ENCODE results near the gene CSKMT. TPM values are rescaled to one million over a fixed set of nuclear protein-coding genes. Genes with fewer than 3 reads are reported as not detected.
A peak's percentile ranks its signal among the peaks of the same experiment; 100 is the strongest.

The CSKMT gene
- total RNA-seq, 2 experiments from 2014 or later = 17.8 to 18.8 TPM

GRCh38 chr11:62710001-62710345 lies 44.9 kb downstream of the CSKMT start:
- CTCF ChIA-PET = interaction anchor here (1.0 to 1.5 kb wide), 5 partner anchors 17 to 285 kb away, joined by 3 to 7 read pairs (median 4); partner anchors contain the start of genes HNRNPUL2, SLC3A2, TMEM179B and TTC9C
- H3K36me3 Mint-ChIP-seq (ENCODE audit: low read depth) = peaks cover 58% of the 10 kb centered on the region
- no peak for TF ChIP-seq CTCF (IDR thresholded peaks at IDR 0.05)
- peaks cover 56% of the 10 kb centered on the region for H3K4me1 Mint-ChIP-seq (ENCODE audit: low read depth)
- Histone ChIP-seq H3K36me3 (ENCODE audit: insufficient read depth, low read length) (peaks cover 40% of the 10 kb centered on the region), H3K27me3 (ENCODE audit: control insufficient read depth in 1 of 2, insufficient read depth in 2 of 2, low read length in 2 of 2) (no peaks in the 10 kb centered on the region), H3K4me3 (ENCODE audit: low read length) (peak overlapping the region; percentile 85), H3K27ac (ENCODE audit: low read depth in 1 of 2, low read length in 2 of 2) (peak overlapping the region; percentile 94 to 95), H3K4me1 (ENCODE audit: insufficient read depth, low read length) (peaks cover 60% of the 10 kb centered on the region), H3K9me3 (ENCODE audit: control insufficient read depth in 1 of 2, insufficient read depth in 1 of 2, low read length in 2 of 2) (no peaks in the 10 kb centered on the region)
- peak overlapping the region; percentile 88 for H3K4me3 Mint-ChIP-seq
- H3K27me3 Mint-ChIP-seq = no peaks in the 10 kb centered on the region
- no peaks in the 10 kb centered on the region for H3K9me3 Mint-ChIP-seq
- POLR2A ChIA-PET = interaction anchor here (1.0 to 9.9 kb wide), 30 partner anchors 9 to 399 kb away, joined by 3 to 165 read pairs (median 8); partner anchors contain the start of genes B3GAT3, C11orf98, CSKMT and EEF1G
- ATAC-seq (ENCODE audit: poor library complexity) = no peak
- peak in 3 of 14 experiments; percentile 8 to 46 (median 26) for DNase-seq
- intact Hi-C loops (cut with DNase I, micrococcal nuclease) = no loop called here
- H3K27ac Mint-ChIP-seq = peak overlapping the region; percentile 92

GRCh38 chr11:62712276-62712812 lies 47.2 kb downstream of the CSKMT start:
- no peaks in the 10 kb centered on the region for H3K9me3 Mint-ChIP-seq
- DNase-seq (no peak), ATAC-seq (ENCODE audit: poor library complexity) (no peak)
- POLR2A ChIA-PET = interaction anchor here (1.3 to 9.9 kb wide), 3 partner anchors 16 to 121 kb away, joined by 3 to 165 read pairs (median 6); partner anchors contain the start of genes HNRNPUL2, INTS5, TTC9C and TUT1
- intact Hi-C loops (cut with DNase I, micrococcal nuclease) = no loop called here
- peak overlapping the region; percentile 50 for H3K27ac Mint-ChIP-seq
- H3K4me3 Mint-ChIP-seq = peak overlapping the region; percentile 34
- CTCF ChIA-PET = interaction anchor here (0.6 kb wide), 1 partner anchor 38 kb away, joined by 3 read pairs; no protein-coding TSS in a partner anchor
- H3K27me3 Mint-ChIP-seq = no peaks in the 10 kb centered on the region
- peaks cover 51% of the 10 kb centered on the region for H3K4me1 Mint-ChIP-seq (ENCODE audit: low read depth)
- no peaks in the 10 kb centered on the region for H3K9me3 ChIP-seq (ENCODE audit: control insufficient read depth in 1 of 2, insufficient read depth in 1 of 2, low read length in 2 of 2)
- no peak overlapping the region for H3K27ac ChIP-seq (ENCODE audit: low read depth in 1 of 2, low read length in 2 of 2)
- no peak for TF ChIP-seq CTCF (IDR thresholded peaks at IDR 0.05)
- peaks cover 64% of the 10 kb centered on the region for H3K36me3 ChIP-seq (ENCODE audit: insufficient read depth, low read length)
- no peaks in the 10 kb centered on the region for H3K27me3 ChIP-seq (ENCODE audit: control insufficient read depth in 1 of 2, insufficient read depth in 2 of 2, low read length in 2 of 2)
- H3K36me3 Mint-ChIP-seq (ENCODE audit: low read depth) = peaks cover 75% of the 10 kb centered on the region
- peaks cover 47% of the 10 kb centered on the region for H3K4me1 ChIP-seq (ENCODE audit: insufficient read depth, low read length)
- no peak overlapping the region for H3K4me3 ChIP-seq (ENCODE audit: low read length)

- CTCF ChIA-PET = no interaction called here
- H3K36me3 Mint-ChIP-seq (ENCODE audit: low read depth) = peaks cover 80% of the 10 kb centered on the region
- no peaks in the 10 kb centered on the region for H3K27me3 Mint-ChIP-seq
- H3K27ac ChIP-seq (ENCODE audit: low read depth in 1 of 2, low read length in 2 of 2) = peak overlapping the region in 1 of 2 donors; percentile 50
- peaks cover 47% of the 10 kb centered on the region for H3K4me1 ChIP-seq (ENCODE audit: insufficient read depth, low read length)
- no peak overlapping the region for H3K4me3 ChIP-seq (ENCODE audit: low read length)
- H3K27me3 ChIP-seq (ENCODE audit: control insufficient read depth in 1 of 2, insufficient read depth in 2 of 2, low read length in 2 of 2) = no peaks in the 10 kb centered on the region
- POLR2A ChIA-PET = interaction anchor here (1.3 to 9.9 kb wide), 2 partner anchors 15 to 60 kb away, joined by 3 to 165 read pairs; partner anchors contain the start of genes HNRNPUL2, INTS5 and TTC9C
- TF ChIP-seq CTCF (IDR thresholded peaks at IDR 0.05) = no peak
- intact Hi-C loops (cut with DNase I, micrococcal nuclease) = loop anchor here in 1 of 2 experiments (1.0 kb wide), 1 partner anchor 11 kb away; no protein-coding TSS in a partner anchor
- H3K27ac Mint-ChIP-seq = peak overlapping the region; percentile 50
- no peaks in the 10 kb centered on the region for H3K9me3 Mint-ChIP-seq
- peak overlapping the region; percentile 34 for H3K4me3 Mint-ChIP-seq
- DNase-seq (peak in 1 of 14 experiments; percentile 22), ATAC-seq (ENCODE audit: poor library complexity) (no peak)
- H3K4me1 Mint-ChIP-seq (ENCODE audit: low read depth) = peaks cover 56% of the 10 kb centered on the region
- H3K36me3 ChIP-seq (ENCODE audit: insufficient read depth, low read length) = peaks cover 69% of the 10 kb centered on the region
- H3K9me3 ChIP-seq (ENCODE audit: control insufficient read depth in 1 of 2, insufficient read depth in 1 of 2, low read length in 2 of 2) = no peaks in the 10 kb centered on the region
These were observed 47.7 kb downstream of the CSKMT start for GRCh38 chr11:62712861-62713260.

Measured in CD4-positive, alpha-beta T cell (primary cell).